Hematopoietic multipotent progenitor cell treated with erythropoietin and hydrocortisone succinate and interleukin-3 and kit ligand, for 4 days (in vitro differentiated cells): ENCODE measurements around the gene BMERB1.
A peak's percentile ranks its signal among the peaks of the same experiment; 100 is the strongest.
"Not testable (repeated sequence)": the region's sequence is repeated elsewhere in the genome, so short reads cannot be mapped to it uniquely, and the experiment has no call there.

Experiments
- DNase-seq: peaks from one replicate; pipeline ENCODE4 v3.0.0-alpha.2; 2015

Gene BMERB1

GRCh38 chr16:15434425-15435215, at the start of gene BMERB1:
Gene BMERB1 (plus strand): TSS chr16:15434588. CDS start chr16:15434654, 66 bp downstream.
- DNase-seq, result peak; percentile 76

- not testable (repeated sequence) for DNase-seq
Observed at GRCh38 chr16:15388060-15388459, 46.3 kb upstream of the BMERB1 start.

- DNase-seq, result not testable (repeated sequence)
Observed at GRCh38 chr16:15389916-15390315, 44.5 kb upstream of the BMERB1 start.

- DNase-seq, result not testable (repeated sequence)
Observed at GRCh38 chr16:15393025-15393424, 41.4 kb upstream of the BMERB1 start.

GRCh38 chr16:15395631-15396508, 38.5 kb upstream of the BMERB1 start, which contains the start of gene MPV17L:
Gene MPV17L (plus strand): TSS chr16:15395754. CDS start chr16:15395898, 144 bp downstream.
- DNase-seq, result peak; percentile 90

- DNase-seq, result not testable (repeated sequence)
Observed at GRCh38 chr16:15396509-15396829, 37.9 kb upstream of the BMERB1 start.

- no peak for DNase-seq
Observed at GRCh38 chr16:15396948-15397594, 37.3 kb upstream of the BMERB1 start.

- no peak for DNase-seq
Observed at GRCh38 chr16:15398618-15399316, 35.6 kb upstream of the BMERB1 start.

- DNase-seq, result no peak
Observed at GRCh38 chr16:15399317-15399716, 35.1 kb upstream of the BMERB1 start.

- DNase-seq, result not testable (repeated sequence)
Observed at GRCh38 chr16:15400314-15400713, 34.1 kb upstream of the BMERB1 start.

- no peak for DNase-seq
Observed at GRCh38 chr16:15401972-15402371, 32.4 kb upstream of the BMERB1 start.

GRCh38 chr16:15403392-15403995, 30.9 kb upstream of the BMERB1 start:
- no peak for DNase-seq

GRCh38 chr16:15404091-15404490, 30.3 kb upstream of the BMERB1 start:
- DNase-seq, result not testable (repeated sequence)

- DNase-seq, result no peak
Observed at GRCh38 chr16:15404792-15405191, 29.6 kb upstream of the BMERB1 start.

- not testable (repeated sequence) for DNase-seq
Observed at GRCh38 chr16:15407756-15408155, 26.6 kb upstream of the BMERB1 start.

GRCh38 chr16:15409476-15409875, 24.9 kb upstream of the BMERB1 start:
- not testable (repeated sequence) for DNase-seq

- no peak for DNase-seq
Observed at GRCh38 chr16:15415511-15415985, 18.8 kb upstream of the BMERB1 start.

GRCh38 chr16:15417197-15417596, 17.2 kb upstream of the BMERB1 start:
- DNase-seq, result no peak

GRCh38 chr16:15418206-15418605, 16.2 kb upstream of the BMERB1 start:
- no peak for DNase-seq

- not testable (repeated sequence) for DNase-seq
Observed at GRCh38 chr16:15421696-15422095, 12.7 kb upstream of the BMERB1 start.

- DNase-seq, result no peak
Observed at GRCh38 chr16:15422222-15422621, 12.2 kb upstream of the BMERB1 start.

- DNase-seq, result no peak
Observed at GRCh38 chr16:15425861-15426260, 8.5 kb upstream of the BMERB1 start.
